T-helper 9 cell (primary cell): ENCODE results near the gene GET3.
A peak's percentile ranks its signal among the peaks of the same experiment; 100 is the strongest.
"Not testable (repeated sequence)": the region's sequence is repeated elsewhere in the genome, so short reads cannot be mapped to it uniquely, and the experiment has no call there.

Experiments used
- DNase-seq: peaks from one replicate; pipeline ENCODE4 v3.0.0-alpha.2; 2020

Gene GET3

GRCh38 chr19:12720296-12720695 lies 17.0 kb upstream of the GET3 start:
- DNase-seq: no peak

DNA sequence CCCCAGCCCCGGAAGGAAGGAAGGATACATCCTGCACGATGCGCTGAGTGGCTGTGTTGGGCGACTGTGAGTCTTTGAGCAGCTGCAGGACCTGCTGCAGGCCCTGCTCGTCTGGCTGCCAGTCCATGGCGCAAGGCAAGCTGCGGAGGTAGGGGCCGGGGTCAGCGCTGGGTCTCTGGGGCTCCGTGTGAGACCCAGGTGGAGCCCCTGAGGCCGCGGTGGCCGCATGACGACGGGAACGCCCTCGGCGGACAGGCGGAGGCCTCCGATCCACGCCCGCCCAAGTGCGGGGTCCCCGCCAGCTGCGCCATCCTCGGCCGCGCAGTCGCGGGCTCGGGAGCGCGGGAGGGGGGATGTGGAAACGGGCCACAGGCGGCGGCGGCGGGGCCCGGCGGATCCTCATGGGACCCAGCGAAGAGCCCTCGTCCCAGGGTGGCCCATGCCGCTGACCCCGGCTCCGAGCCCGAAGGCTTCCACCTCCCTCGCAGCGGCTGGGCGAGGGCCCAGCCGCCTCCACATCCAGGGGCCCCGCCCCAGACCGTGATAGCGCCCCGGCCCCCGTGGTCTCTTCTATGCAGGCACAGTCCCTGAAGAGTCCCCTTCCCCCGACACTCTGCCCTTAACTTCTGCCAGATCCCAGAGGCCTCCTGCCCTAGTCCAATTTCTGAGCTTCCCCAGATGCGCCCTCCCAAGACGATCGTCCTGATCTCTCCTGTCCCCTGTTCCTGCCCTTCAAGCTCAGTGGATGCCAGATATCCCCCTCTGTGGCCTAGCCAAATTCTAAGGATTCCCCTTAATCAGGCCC lies 16.2 kb upstream of the GET3 start:
- DNase-seq: no peak

- peak; percentile 43 for DNase-seq
These were observed 15.4 kb upstream of the GET3 start for GRCh38 chr19:12721656-12722565.

- DNase-seq: peak; percentile 90
These were observed 14.5 kb upstream of the GET3 start for GRCh38 chr19:12722566-12723380.

DNA sequence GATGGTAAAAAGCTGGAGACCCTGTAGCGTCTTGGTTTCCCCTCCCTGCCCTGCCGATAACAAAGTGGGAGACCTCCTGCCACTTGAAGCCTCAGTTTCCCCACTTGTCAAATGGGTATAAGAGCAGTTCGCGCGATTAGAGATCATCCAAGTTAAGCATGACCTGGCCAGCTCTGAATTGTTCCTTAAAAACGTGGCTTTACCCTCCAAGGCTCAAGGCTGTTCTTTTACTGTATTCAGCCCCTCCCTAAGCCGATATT lies 14.0 kb upstream of the GET3 start:
- no peak for DNase-seq

- peak; percentile 48 for DNase-seq
These were observed 13.5 kb upstream of the GET3 start, which contains the start of gene TNPO2 for GRCh38 chr19:12723641-12724426. Gene TNPO2 (minus strand): TSS chr19:12723932. CDS start chr19:12720977, 2,955 bp downstream.

- DNase-seq: not testable (repeated sequence)
These were observed 11.7 kb upstream of the GET3 start for GRCh38 chr19:12725612-12726011.

DNA sequence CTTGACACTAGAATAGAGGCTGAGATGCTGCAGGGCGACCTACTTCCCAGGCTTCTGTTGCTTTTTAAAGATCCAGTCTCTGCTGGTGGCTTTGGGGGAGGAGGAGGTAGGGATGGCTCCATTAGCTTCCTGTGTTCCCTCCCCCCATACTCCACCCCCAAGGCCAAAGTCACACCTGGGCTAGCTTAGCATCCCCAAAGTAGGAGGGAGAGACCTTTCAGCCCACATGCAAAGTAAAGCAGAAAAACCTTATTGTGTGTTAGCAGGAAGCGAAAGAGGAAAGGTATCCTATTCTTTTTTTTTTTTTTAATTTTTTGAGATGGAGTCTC lies 10.3 kb upstream of the GET3 start:
- no peak for DNase-seq

- no peak for DNase-seq
These were observed 9.4 kb upstream of the GET3 start for GRCh38 chr19:12727745-12728433.

DNA sequence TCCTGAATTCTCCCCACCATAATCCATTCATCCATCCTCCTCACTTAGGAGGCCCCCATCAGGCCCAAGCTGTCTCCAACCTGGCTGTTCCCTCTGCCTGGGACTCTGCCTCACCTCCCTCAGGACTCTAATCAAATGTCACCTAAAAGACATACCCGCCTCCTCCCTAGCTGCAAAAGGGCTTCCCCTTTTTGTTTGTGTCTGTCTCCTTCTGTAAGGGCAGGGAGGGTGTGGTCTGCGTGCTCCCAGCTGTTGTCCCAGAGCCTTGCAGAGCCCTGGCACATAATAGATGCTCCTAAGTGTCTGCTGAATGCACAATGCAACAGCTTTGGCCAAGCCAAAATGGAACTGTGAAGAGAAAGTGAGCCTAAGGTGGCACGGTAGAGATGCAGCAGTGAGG lies 7.2 kb upstream of the GET3 start:
- DNase-seq: no peak

GRCh38 chr19:12731337-12731736 lies 6.0 kb upstream of the GET3 start:
- DNase-seq: no peak

GRCh38 chr19:12733369-12734214 lies 3.7 kb upstream of the GET3 start:
- no peak for DNase-seq

GRCh38 chr19:12737835-12738351 lies 596 bp downstream of the GET3 start:
- DNase-seq: no peak

- DNase-seq: no peak
These were observed 8.0 kb downstream of the GET3 start for GRCh38 chr19:12745166-12745897.

GRCh38 chr19:12748489-12748888 lies 11.2 kb downstream of the GET3 start:
- DNase-seq: no peak

GRCh38 chr19:12749938-12750521 lies 12.7 kb downstream of the GET3 start:
- DNase-seq: no peak

DNA sequence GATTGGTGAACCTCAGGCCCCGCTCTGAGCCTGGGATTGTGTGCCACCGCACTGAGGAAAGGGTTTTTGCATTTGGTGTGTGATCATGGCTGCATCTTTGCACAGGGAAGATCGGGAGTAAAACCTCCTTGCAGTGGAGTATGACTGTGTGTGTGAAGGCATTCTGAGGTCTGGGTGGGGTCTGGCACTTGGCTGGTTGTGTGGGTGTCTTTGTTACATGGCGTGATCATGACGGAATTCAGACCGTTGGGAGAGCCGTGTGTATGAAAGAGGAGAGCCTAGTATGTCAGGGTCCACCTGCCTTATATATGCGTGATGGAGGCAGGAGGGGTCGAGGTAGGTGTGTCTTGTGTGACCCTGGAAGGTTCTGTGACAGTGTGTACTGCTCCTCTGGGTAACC lies 13.6 kb downstream of the GET3 start:
- DNase-seq: no peak

- DNase-seq: no peak
These were observed 14.3 kb downstream of the GET3 start, which contains the start of gene BEST2 for GRCh38 chr19:12751635-12752034. Gene BEST2 (plus strand): TSS chr19:12751791. CDS start chr19:12752593, 802 bp downstream.

- no peak for DNase-seq
These were observed 14.9 kb downstream of the GET3 start for GRCh38 chr19:12752056-12752781.
